Keratinocyte (primary cell): ENCODE results near the gene GPX1. TPM values are rescaled to one million over a fixed set of nuclear protein-coding genes. Genes with fewer than 3 reads are reported as not detected.
"Not testable (repeated sequence)": the region's sequence is repeated elsewhere in the genome, so short reads cannot be mapped to it uniquely, and the experiment has no call there.

Source experiments
- DNase-seq: peaks from one replicate; pipeline ENCODE4 v3.0.0-alpha.2; 2011; ENCODE audit warnings: low read depth, missing footprints, low spot score
- FAIRE-seq: peaks from 2 replicates; lab custom pipeline; 2011; peaks lifted over from hg19 to GRCh38; lab: Jason Lieb, UNC
- H2AFZ ChIP-seq: 2 replicates; pipeline ENCODE4 v1.6.0; 2012; ENCODE audit warnings: low read length, control low read depth, inconsistent platforms; ENCODE audit not compliant: control insufficient read depth
- H3K27ac ChIP-seq: 2 replicates; pipeline ENCODE4 v1.5.1; 2011; ENCODE audit warnings: low read length; ENCODE audit not compliant: control insufficient read depth, insufficient read depth
- H3K27me3 ChIP-seq: 3 replicates; pipeline ENCODE4 v1.6.0; 2011; ENCODE audit warnings: low read length; ENCODE audit not compliant: control insufficient read depth, insufficient read depth; ENCODE audit errors: extremely low read depth
- H3K36me3 ChIP-seq, 2 experiments: 2 replicates in 1 of 2; 3 replicates in 1 of 2; pipeline ENCODE4 v1.5.1; 2011; ENCODE audit warnings: low read length in 2 of 2, mild to moderate bottlenecking in 1 of 2; ENCODE audit not compliant: control insufficient read depth in 2 of 2, insufficient read depth in 2 of 2; ENCODE audit errors: extremely low read depth in 1 of 2
- H3K4me1 ChIP-seq: 3 replicates; pipeline ENCODE4 v1.5.1; 2011; ENCODE audit warnings: low read length; ENCODE audit not compliant: control insufficient read depth, insufficient read depth; ENCODE audit errors: extremely low read depth
- H3K4me2 ChIP-seq: 3 replicates; pipeline ENCODE4 v1.6.0; 2011; ENCODE audit warnings: low read depth, low read length; ENCODE audit not compliant: control insufficient read depth, insufficient read depth; ENCODE audit errors: extremely low read depth
- H3K4me3 ChIP-seq, 3 experiments: fragments of 200-600 bp in 1 of 3; sonication (generic) in 1 of 3; 2 replicates in 2 of 3; 3 replicates in 1 of 3; pipeline ENCODE4 v1.5.1; 2011 to 2016; ENCODE audit warnings: low read length in 3 of 3, mild to moderate bottlenecking in 3 of 3, control low read depth in 2 of 3, inconsistent platforms in 1 of 3, low read depth in 1 of 3, mixed read lengths in 1 of 3, mixed run types in 1 of 3, moderate library complexity in 1 of 3; ENCODE audit not compliant: control insufficient read depth in 2 of 3, insufficient read depth in 2 of 3; ENCODE audit errors: extremely low read depth in 1 of 3
- H3K79me2 ChIP-seq: 2 replicates; pipeline ENCODE4 v1.6.0; 2012; ENCODE audit warnings: low read length; ENCODE audit not compliant: control insufficient read depth, insufficient read depth
- H3K9ac ChIP-seq: 3 replicates; pipeline ENCODE4 v1.6.0; 2011; ENCODE audit warnings: low read length; ENCODE audit not compliant: control insufficient read depth, insufficient read depth; ENCODE audit errors: extremely low read depth
- H3K9me1 ChIP-seq: 3 replicates; pipeline ENCODE4 v1.6.0; 2011; ENCODE audit warnings: low read length; ENCODE audit not compliant: control insufficient read depth, insufficient read depth; ENCODE audit errors: extremely low read depth
- H3K9me3 ChIP-seq: 2 replicates; pipeline ENCODE4 v1.5.1; 2012; ENCODE audit warnings: low read depth, low read length; ENCODE audit not compliant: control insufficient read depth
- H4K20me1 ChIP-seq: 3 replicates; pipeline ENCODE4 v1.6.0; 2011; ENCODE audit warnings: low read length; ENCODE audit not compliant: control insufficient read depth, insufficient read depth; ENCODE audit errors: extremely low read depth
- EZH2 ChIP-seq: IDR thresholded peaks from one replicate; pipeline ENCODE4 v1.6.1; 2012; ENCODE audit warnings: inconsistent platforms, mild to moderate bottlenecking, low read length, moderate library complexity
- dilution Hi-C: fragments of 300-500 bp; cut with MboI; formaldehyde crosslinking; loops from one replicate; pipeline ENCODE4 v1.7.0; 2020; ENCODE audit warnings: low sequenced_read_pairs; ENCODE audit not compliant: extremely low pct_ligation_motif_present
- polyA minus RNA-seq, 3 experiments: library from RNA; depleted of rRNA, polyadenylated mRNA; stranded (reverse); fragments of >200 nt; gene quantifications; 1 replicate in 1 of 3; 2 replicates in 1 of 3; 3 replicates in 1 of 3; pipeline ENCODE4 v1.2.3, GENCODE V29; 2011
- polyA plus RNA-seq, 5 experiments: library from polyadenylated mRNA; depleted of rRNA in 3 of 5; stranded (reverse) in 3 of 5; stranded (forward) in 1 of 5; unstranded in 1 of 5; fragments of >200 nt; gene quantifications; 1 replicate in 1 of 5; 2 replicates in 3 of 5; 3 replicates in 1 of 5; pipeline versions ENCODE4 v1.2.1 to v1.2.3, GENCODE V29; 2011 to 2012; ENCODE audit warnings: missing spikeins in 2 of 5, low read depth in 1 of 5, low replicate concordance in 1 of 5
- TF ChIP-seq, protein P1 (sequence below), 3 experiments: IDR thresholded peaks in 1 of 3; conservative IDR thresholded peaks in 1 of 3; optimal IDR thresholded peaks in 1 of 3; 2 replicates in 2 of 3; 3 replicates in 1 of 3; pipeline versions ENCODE3 to v1.5.1; 2011; ENCODE audit warnings: low read length in 3 of 3, mild to moderate bottlenecking in 3 of 3, moderate library complexity in 2 of 3, control low read depth in 1 of 3, inconsistent platforms in 1 of 3; ENCODE audit not compliant: insufficient read depth in 2 of 3; ENCODE audit errors: extremely low read depth in 1 of 3

Gene GPX1
- polyA plus RNA-seq = 395 to 588 TPM (median 427 TPM) in 3 replicates
- 59.1 TPM for polyA plus RNA-seq (2011; ENCODE audit: low read depth)
- 410 and 894 TPM in 2 replicates for polyA plus RNA-seq (2011; cell fraction: cytosol; rRNA removed)
- polyA plus RNA-seq (2011; cell fraction: nucleus; rRNA removed) = 137 and 206 TPM in 2 replicates
- polyA plus RNA-seq (2012; ENCODE audit: low replicate concordance) = 197 and 503 TPM in 2 replicates
- polyA minus RNA-seq = 126 to 280 TPM (median 176 TPM) in 3 replicates
- polyA minus RNA-seq (2011; cell fraction: cytosol; rRNA and poly(A)+ RNA removed) = 674 TPM
- polyA minus RNA-seq (2011; cell fraction: nucleus; rRNA and poly(A)+ RNA removed) = 67.9 and 72.7 TPM in 2 replicates

DNA sequence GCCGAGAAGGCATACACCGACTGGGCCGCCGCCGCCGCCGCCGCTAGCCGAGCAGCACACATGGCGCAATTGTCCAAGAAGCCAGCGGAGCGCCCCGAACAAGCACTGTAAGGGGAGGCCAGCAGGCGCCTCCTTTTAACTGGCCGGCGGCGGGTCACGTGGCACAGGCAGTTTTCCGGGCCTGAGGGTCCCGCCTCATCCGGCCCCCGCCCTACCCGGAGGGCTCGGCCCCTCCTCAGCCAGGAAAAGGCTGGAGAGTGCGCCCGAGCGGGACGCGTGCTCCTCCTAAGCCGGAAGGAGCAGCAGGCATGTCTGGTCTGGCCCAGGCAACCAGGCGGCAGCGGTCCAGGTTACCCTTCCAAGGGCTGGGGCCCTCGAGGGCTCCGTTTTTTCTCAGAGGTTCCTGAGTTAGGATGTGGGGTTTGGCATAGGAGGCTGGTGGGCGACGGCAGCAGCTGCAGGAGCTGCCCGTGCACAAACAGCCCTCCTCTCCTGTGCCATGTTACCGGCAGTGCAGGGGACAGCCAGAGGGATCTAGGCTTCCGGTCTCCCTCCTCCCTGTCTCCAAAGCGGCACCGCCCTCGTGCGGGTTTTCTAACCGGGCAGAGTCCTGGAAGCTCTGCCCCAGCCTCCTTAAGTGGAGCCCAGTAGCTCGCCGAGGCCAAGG is at the start of gene GPX1:
Gene GPX1 (minus strand): TSS at position 137 of the 667 bp plus-strand sequence. CDS start 75 bp downstream, at position 62.
- Histone ChIP-seq H3K36me3 (peaks cover 24 to 38% of the 10 kb centered on the region in 2 experiments), H3K9me1 (peaks cover 2% of the 10 kb centered on the region), H3K79me2 (peaks cover 23% of the 10 kb centered on the region), H3K4me2 (peak within 1 kb of the TSS; percentile 91), H3K27ac (peak within 1 kb of the TSS; percentile 79), H3K9ac (peak within 1 kb of the TSS; percentile 78), H3K4me3 (peak within 1 kb of the TSS; percentile 65 to 73 (median 66)), H3K9me3 (no peaks in the 10 kb centered on the region), H3K4me1 (peaks cover 33% of the 10 kb centered on the region), H2AFZ (no peak within 1 kb of the TSS), H3K27me3 (no peaks in the 10 kb centered on the region), H4K20me1 (no peaks in the 10 kb centered on the region)
- FAIRE-seq = peak; percentile 60
- dilution Hi-C loops = no loop called here
- DNase-seq = peak; percentile 70
- TF ChIP-seq, protein P1, sequence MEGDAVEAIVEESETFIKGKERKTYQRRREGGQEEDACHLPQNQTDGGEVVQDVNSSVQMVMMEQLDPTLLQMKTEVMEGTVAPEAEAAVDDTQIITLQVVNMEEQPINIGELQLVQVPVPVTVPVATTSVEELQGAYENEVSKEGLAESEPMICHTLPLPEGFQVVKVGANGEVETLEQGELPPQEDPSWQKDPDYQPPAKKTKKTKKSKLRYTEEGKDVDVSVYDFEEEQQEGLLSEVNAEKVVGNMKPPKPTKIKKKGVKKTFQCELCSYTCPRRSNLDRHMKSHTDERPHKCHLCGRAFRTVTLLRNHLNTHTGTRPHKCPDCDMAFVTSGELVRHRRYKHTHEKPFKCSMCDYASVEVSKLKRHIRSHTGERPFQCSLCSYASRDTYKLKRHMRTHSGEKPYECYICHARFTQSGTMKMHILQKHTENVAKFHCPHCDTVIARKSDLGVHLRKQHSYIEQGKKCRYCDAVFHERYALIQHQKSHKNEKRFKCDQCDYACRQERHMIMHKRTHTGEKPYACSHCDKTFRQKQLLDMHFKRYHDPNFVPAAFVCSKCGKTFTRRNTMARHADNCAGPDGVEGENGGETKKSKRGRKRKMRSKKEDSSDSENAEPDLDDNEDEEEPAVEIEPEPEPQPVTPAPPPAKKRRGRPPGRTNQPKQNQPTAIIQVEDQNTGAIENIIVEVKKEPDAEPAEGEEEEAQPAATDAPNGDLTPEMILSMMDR (optimal IDR thresholded peaks at IDR 0.05 in 1 of 3, IDR thresholded peaks at IDR 0.05 in 1 of 3, conservative IDR thresholded peaks at IDR 0.05 in 1 of 3; ENCODE audit: extremely low read depth in 1 of 3, insufficient read depth in 2 of 3, low read length in 3 of 3) = peak in 1 of 3 experiments; percentile 13
- no peak for TF ChIP-seq EZH2

DNA sequence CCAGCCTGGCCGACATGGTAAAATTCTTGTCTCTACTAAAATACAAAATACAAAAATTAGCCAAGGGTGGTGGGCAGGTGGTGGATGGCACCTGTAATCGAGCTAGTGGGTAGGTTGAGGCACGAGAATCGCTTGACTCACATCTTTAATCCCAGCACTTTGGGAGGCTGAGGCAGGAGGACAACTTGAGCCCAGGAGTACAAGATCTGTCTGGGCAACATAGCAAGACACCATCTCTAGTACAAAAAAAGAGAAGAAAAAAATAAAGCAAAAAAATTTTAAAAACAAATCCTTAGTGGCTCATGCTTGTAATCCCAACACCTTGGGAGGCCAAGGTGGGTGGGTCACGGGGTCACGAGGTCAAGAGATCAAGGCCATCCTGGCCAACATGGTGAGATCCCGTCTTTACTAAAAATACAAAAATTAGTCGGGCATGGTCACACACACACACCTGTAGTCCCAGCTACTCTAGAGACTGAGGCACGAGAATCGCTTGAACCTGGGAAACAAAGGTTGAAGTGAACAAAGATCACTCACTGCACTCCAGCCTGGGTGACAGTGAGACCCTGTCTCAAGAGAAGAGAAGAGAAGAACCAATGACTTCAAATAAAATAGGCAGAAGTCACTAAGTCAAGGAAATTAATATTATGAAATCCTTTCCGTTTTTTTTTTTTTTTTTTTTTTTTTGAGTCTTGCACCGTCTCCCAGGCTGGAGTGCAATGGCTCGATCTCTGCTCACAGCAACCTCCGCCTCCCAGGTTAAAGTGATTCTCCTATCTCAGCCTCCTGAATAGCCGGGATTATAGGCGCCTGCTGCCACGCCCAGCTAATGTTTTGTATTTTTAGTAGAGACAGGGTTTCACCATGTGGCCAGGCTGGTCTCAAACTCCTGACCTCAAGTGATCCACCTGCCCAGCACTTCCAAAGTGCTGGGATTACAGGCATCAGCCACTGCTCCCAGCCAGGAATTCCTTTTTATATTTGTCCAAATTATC is 48.7 kb upstream of the GPX1 start:
- peaks cover 21% of the 10 kb centered on the region for H3K4me1 ChIP-seq
- no peak overlapping the region for H3K27ac ChIP-seq
- H4K20me1 ChIP-seq = peaks cover 34% of the 10 kb centered on the region
- H3K4me2 ChIP-seq = peak overlapping the region; percentile 39
- TF ChIP-seq, protein P1 (optimal IDR thresholded peaks at IDR 0.05 in 1 of 3, IDR thresholded peaks at IDR 0.05 in 1 of 3, conservative IDR thresholded peaks at IDR 0.05 in 1 of 3; ENCODE audit: extremely low read depth in 1 of 3, insufficient read depth in 2 of 3, low read length in 3 of 3) = no peak
- TF ChIP-seq EZH2 = no peak
- no peak overlapping the region for H3K9ac ChIP-seq
- peaks cover 6% of the 10 kb centered on the region for H3K9me1 ChIP-seq
- H3K9me3 ChIP-seq = no peaks in the 10 kb centered on the region
- peak overlapping the region in 1 of 3 experiments; percentile 33 for H3K4me3 ChIP-seq
- H3K36me3 ChIP-seq = peaks cover 3 to 4% of the 10 kb centered on the region in 2 experiments
- dilution Hi-C loops = no loop called here
- peaks cover 99% of the 10 kb centered on the region for H3K79me2 ChIP-seq
- H2AFZ ChIP-seq = no peak overlapping the region
- FAIRE-seq (no peak), DNase-seq (no peak)
- H3K27me3 ChIP-seq = no peaks in the 10 kb centered on the region

DNA sequence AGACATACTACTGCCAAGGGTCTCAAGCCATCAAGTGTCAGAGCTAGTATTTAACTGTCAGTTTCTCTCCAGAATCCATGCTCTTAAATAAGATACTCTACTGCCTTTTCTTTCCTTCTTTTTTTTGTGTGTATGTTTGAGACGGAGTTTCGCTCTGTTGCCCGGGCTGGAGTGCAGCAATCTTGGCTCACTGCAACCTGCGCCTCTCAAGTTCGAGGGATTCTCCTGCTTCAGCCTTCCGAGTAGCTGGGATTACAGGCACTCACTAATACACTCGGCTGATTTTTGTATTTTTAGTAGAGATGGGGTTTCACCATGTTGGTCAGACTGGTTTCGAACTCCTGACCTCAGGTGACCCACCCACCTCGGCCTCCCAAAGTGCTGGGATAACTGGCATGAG is 47.4 kb upstream of the GPX1 start:
- peaks cover 98% of the 10 kb centered on the region for H3K79me2 ChIP-seq
- H3K4me2 ChIP-seq, H3K9me1 ChIP-seq, dilution Hi-C loops, H3K27ac ChIP-seq, H3K9me3 ChIP-seq, FAIRE-seq, H3K9ac ChIP-seq, H3K27me3 ChIP-seq, H2AFZ ChIP-seq, H3K36me3 ChIP-seq, DNase-seq, H3K4me3 ChIP-seq: not testable (repeated sequence)
- peaks cover 37% of the 10 kb centered on the region for H4K20me1 ChIP-seq
- H3K4me1 ChIP-seq = peaks cover 21% of the 10 kb centered on the region
